Heart left ventricle (tissue), 16 donors: Measurements from ENCODE around the gene HSPA9. TPM values are rescaled to one million over a fixed set of nuclear protein-coding genes. Genes with fewer than 3 reads are reported as not detected.
A peak's percentile ranks its signal among the peaks of the same experiment; 100 is the strongest.

ENCODE experiments used
- ATAC-seq, 4 donors: fragments of 200-7000 bp; cut with Tn5 transposase; one replicate each; pipeline ENCODE4 v1.9.1; 2020 to 2022; ENCODE audit warnings: moderate library complexity in 4 of 4, mild to moderate bottlenecking in 3 of 4, moderate number of reproducible peaks in 1 of 4
- DNase-seq, 5 donors: peaks; one replicate each; pipeline ENCODE4 v3.0.0-alpha.2; 2020
- H3K27ac ChIP-seq, 12 donors: fragments of 200-600 bp; sonication (generic) in 4 of 12; one replicate each; pipeline versions ENCODE4 v1.5.0 to v1.8.0; 2016 to 2022; ENCODE audit warnings: mild to moderate bottlenecking in 2 of 12
- H3K27me3 ChIP-seq, 9 donors: fragments of 200-600 bp; sonication (generic) in 2 of 9; one replicate each; pipeline versions ENCODE4 v1.5.1 to v1.8.0; 2016 to 2022; ENCODE audit warnings: mild to moderate bottlenecking in 3 of 9
- H3K36me3 ChIP-seq, 9 donors: fragments of 200-600 bp; sonication (generic) in 2 of 9; one replicate each; pipeline versions ENCODE4 v1.5.0 to v1.8.0; 2018 to 2022; ENCODE audit warnings: mild to moderate bottlenecking in 2 of 9
- H3K4me1 ChIP-seq, 12 donors: fragments of 200-600 bp; sonication (generic) in 4 of 12; one replicate each; pipeline versions ENCODE4 v1.5.0 to v1.8.0; 2016 to 2022; ENCODE audit warnings: mild to moderate bottlenecking in 3 of 12
- H3K4me3 ChIP-seq, 12 donors: fragments of 200-600 bp; sonication (generic) in 4 of 12; one replicate each; pipeline versions ENCODE4 v1.5.0 to v1.8.0; 2017 to 2022; ENCODE audit warnings: mild to moderate bottlenecking in 9 of 12, moderate library complexity in 4 of 12
- H3K9me3 ChIP-seq, 12 donors: fragments of 200-600 bp; sonication (generic) in 4 of 12; one replicate each; pipeline versions ENCODE4 v1.5.0 to v1.8.0; 2016 to 2022; ENCODE audit warnings: mild to moderate bottlenecking in 1 of 12
- POLR2A ChIP-seq, 2 donors: fragments of 450-650 bp; IDR thresholded peaks; one replicate each; pipeline ENCODE4 v1.6.1; 2017; ENCODE audit warnings: antibody characterized with exemption in 2 of 2, mild to moderate bottlenecking in 2 of 2, moderate library complexity in 2 of 2
- WGBS, 4 donors: extraction: QIAGEN DNeasy Blood & Tissue Kit in 2 of 4; methylation state at CpG; one replicate each; pipeline versions ENCODE4 v1.1.5 to v1.1.7; 2013 to 2018; 5-methylcytosine and 5-hydroxymethylcytosine counted together
- intact Hi-C, 10 donors: fragments of 100-400 bp; cut with DNase I; formaldehyde crosslinking; loops; one replicate each; pipeline versions ENCODE4 v1.11.1 to v1.14.2; 2022
- polyA plus RNA-seq, 2 donors: library from polyadenylated mRNA; stranded (reverse); fragments of 200-250 nt; gene quantifications; one replicate each; pipeline ENCODE4 v1.2.3, GENCODE V29; 2013
- total RNA-seq, 9 donors: library from RNA; depleted of rRNA in 2 of 9; stranded (reverse); fragments of >200 nt in 2 of 9; fragmentation: NEBNext Ultra II Directional in 3 of 9; extraction: Animal tissue kit (Norgen Biotek cat#: 25700) in 3 of 9; gene quantifications; one replicate each; pipeline versions ENCODE4 v1.1.0 to v1.2.4, GENCODE V29; 2016 to 2023
- TF ChIP-seq, protein P1 (sequence below), 12 donors: fragments of 200-600 bp; sonication (generic) in 4 of 12; IDR thresholded peaks; one replicate each; pipeline versions ENCODE4 v1.5.0 to v1.8.0; 2018 to 2022; ENCODE audit warnings: antibody characterized with exemption in 12 of 12, mild to moderate bottlenecking in 5 of 12
- donor health status: ischemic (EF 13 %, LVEDD 7.1; RV severe dilation, severe dysfunction).
- donor health status: healthy with polysubstance abuse.
- donor health status: DM: no; HTN: yes; CAD: no.
- donor health status: DM: no; HTN: no; CAD: no.
- donor health status: ischemic (EF 25% LVEDD 6.9; RV normal size, moderate dysfunction).
- donor health status: ischemic (EF 25% LVEDD 5.7; RV mildly dilated, moderate dysfunction).
- donor health status: healthy.
- donor health status: DM: yes; HTN: yes; CAD: no.
- donor health status: ischemic (EF 35%, LVEDD 5.7; RV mildly dilated, moderate dysfunction).
- donor health status: nonischemic (EF 11% LVEDD 7.7; RV severe dilation, severe dysfunction).
- donor health status: DM: yes; HTN: yes; CAD: no.
- donor health status: PGD.
- donor health status: ischemic (EF 29% LVEDD 5.4; RV normal size, mild dysfunction).
- donor health status: nonischemic (EF 23%, LVEDD 6.1; RV moderate dilation, normal function).

Gene HSPA9
- total and polyA plus RNA-seq, 11 donors: 115 to 481 (median 313) TPM

DNA sequence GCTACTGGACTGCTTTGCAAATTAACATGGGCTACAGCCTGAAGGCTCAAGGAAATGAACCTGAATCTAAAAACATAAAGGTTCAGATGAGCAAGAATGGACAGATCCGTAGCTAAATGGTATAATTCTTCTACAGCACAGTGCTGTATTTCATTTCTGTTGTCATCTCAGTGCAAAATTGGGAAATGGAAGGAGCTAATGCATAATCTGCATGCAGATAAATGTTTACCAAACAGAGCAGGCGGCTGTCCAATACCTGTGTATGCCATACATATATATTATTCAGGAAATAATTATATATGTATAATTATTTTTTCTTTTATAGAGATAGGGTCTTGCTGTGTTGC lies 4.3 kb upstream of the HSPA9 start:
- intact Hi-C loops: loop anchor here in 6 of 10 donors (2.0 to 10.0 kb wide), 4 partner anchors 173 to 685 kb away; partner anchors contain the start of gene CTNNA1 (in 2 of the 6)
- ATAC-seq (no peak), DNase-seq (no peak)
- Histone ChIP-seq H3K36me3 (no peaks in the 10 kb centered on the region), H3K27ac (peak overlapping the region in 2 of 12 donors; percentile 27 to 59), H3K4me1 (peaks cover 0 to 13% (median 2%) of the 10 kb centered on the region in 12 donors), H3K4me3 (no peak overlapping the region), H3K27me3 (no peaks in the 10 kb centered on the region), H3K9me3 (no peaks in the 10 kb centered on the region)
- WGBS, 4 donors: 49 to 58% (median 53%) methylated on average over 2 of the region's 2 CpGs
- no peak for TF ChIP-seq POLR2A (IDR thresholded peaks at IDR 0.05)
- TF ChIP-seq, protein P1, sequence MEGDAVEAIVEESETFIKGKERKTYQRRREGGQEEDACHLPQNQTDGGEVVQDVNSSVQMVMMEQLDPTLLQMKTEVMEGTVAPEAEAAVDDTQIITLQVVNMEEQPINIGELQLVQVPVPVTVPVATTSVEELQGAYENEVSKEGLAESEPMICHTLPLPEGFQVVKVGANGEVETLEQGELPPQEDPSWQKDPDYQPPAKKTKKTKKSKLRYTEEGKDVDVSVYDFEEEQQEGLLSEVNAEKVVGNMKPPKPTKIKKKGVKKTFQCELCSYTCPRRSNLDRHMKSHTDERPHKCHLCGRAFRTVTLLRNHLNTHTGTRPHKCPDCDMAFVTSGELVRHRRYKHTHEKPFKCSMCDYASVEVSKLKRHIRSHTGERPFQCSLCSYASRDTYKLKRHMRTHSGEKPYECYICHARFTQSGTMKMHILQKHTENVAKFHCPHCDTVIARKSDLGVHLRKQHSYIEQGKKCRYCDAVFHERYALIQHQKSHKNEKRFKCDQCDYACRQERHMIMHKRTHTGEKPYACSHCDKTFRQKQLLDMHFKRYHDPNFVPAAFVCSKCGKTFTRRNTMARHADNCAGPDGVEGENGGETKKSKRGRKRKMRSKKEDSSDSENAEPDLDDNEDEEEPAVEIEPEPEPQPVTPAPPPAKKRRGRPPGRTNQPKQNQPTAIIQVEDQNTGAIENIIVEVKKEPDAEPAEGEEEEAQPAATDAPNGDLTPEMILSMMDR (IDR thresholded peaks at IDR 0.05): no peak

DNA sequence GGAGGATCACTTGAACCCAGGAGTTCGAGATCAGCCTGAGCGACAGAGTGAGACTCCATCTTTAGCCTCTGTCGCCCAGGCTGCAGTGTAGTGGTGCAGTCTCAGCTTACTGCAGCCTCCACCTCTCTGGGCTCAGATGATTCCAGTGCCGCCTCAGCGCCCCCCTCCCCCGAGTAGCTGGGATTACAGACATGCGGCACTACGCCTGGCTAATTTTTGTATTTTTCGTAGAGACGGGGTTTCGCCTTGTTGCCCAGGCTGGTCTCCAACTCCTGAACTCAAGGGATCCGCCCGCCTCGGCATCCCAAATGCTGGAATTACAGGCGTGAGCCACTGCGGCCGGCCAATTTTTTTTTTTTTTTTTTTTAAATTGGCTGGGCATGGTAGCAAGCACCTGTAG lies 2.3 kb upstream of the HSPA9 start:
- H3K36me3 ChIP-seq: peaks cover 0 to 16% (median 13%) of the 10 kb centered on the region in 9 donors
- no peaks in the 10 kb centered on the region for H3K9me3 ChIP-seq
- no peak for TF ChIP-seq POLR2A (IDR thresholded peaks at IDR 0.05)
- TF ChIP-seq, protein P1 (IDR thresholded peaks at IDR 0.05): no peak
- intact Hi-C loops: loop anchor here in 6 of 10 donors (5.0 to 10.0 kb wide), 3 partner anchors 175 to 687 kb away; partner anchors contain the start of gene CTNNA1 (in 2 of the 6)
- 95 to 97% (median 96%) methylated on average over 15 to 17 of the region's 17 CpGs for WGBS, 4 donors
- H3K4me1 ChIP-seq: peaks cover 0 to 31% (median 11%) of the 10 kb centered on the region in 12 donors
- no peak overlapping the region for H3K27ac ChIP-seq
- no peak for DNase-seq
- H3K4me3 ChIP-seq: no peak overlapping the region
- no peak for ATAC-seq
- H3K27me3 ChIP-seq: no peaks in the 10 kb centered on the region

DNA sequence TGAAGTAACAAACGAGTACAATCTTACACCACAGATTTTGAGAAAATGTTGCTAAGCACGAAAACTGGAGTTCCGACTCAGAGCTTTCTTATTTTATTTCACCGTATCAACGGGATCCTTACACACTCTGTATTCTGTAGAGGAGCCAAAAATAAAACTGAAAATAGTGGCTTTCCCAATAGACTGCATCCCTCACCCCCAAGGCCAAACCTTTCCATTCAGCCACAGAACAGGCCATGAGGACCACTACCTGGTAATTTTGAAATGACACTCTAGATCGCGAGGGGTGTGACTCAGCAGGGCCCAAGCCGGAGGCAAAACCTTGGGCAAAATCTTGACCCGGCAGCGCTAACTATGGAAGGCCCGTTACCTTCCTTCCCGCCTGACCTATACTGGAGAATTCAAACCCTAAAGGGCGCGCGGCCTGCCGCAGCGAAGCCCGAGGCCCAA lies 432 bp downstream of the HSPA9 start:
- Histone ChIP-seq H3K36me3 (peaks cover 0 to 43% (median 40%) of the 10 kb centered on the region in 9 donors), H3K27ac (peak overlapping the region; percentile 98 to 100 (median 99)), H3K27me3 (no peaks in the 10 kb centered on the region), H3K9me3 (no peaks in the 10 kb centered on the region), H3K4me3 (peak overlapping the region; percentile 68 to 98 (median 89)), H3K4me1 (peaks cover 0 to 39% (median 11%) of the 10 kb centered on the region in 12 donors)
- TF ChIP-seq POLR2A (IDR thresholded peaks at IDR 0.05): no peak
- TF ChIP-seq, protein P1 (IDR thresholded peaks at IDR 0.05): no peak
- 0% methylated on average over 16 to 18 of the region's 18 CpGs for WGBS, 4 donors
- intact Hi-C loops: loop anchor here in 6 of 10 donors (1.0 to 10.0 kb wide), 4 partner anchors 31 to 690 kb away; partner anchors contain the start of genes CTNNA1 (in 2 of the 6) and ETF1 (in 2 of the 6)
- DNase-seq: peak in 1 of 5 donors; percentile 29
- no peak for ATAC-seq

DNA sequence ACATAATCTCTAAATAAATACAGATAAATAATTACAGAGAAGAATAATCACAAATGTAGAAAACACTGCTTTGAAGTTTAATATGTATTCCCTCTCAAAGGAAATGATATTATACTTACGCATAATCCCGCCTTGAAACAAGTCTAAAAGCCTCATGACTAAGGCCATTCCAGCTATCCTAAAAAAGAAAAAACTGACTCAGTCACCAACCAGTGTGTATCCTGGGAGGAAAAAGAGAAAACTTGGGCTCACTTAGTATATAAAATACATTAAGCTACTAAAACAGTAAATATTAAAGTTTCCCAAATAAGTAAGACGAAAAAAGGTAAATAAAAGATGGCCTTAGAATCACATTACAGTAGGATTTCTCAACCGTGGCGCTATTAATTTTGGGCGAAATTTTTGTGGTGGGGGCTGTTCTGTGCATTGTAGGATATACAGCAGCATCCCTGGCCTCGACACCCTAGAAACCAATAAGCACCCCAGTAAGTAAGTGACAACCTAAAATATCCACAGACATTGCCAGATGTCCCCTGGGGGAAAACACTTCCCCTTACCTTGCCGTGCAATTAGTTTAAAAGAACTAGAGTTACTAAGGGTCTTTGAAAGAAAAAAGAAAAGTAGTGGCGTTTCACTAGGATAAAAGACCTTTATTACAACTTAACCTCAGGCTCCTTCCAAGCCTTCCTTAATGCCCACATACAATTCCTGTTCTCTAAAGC lies 1.1 kb downstream of the HSPA9 start:
- no peak for TF ChIP-seq POLR2A (IDR thresholded peaks at IDR 0.05)
- TF ChIP-seq, protein P1 (IDR thresholded peaks at IDR 0.05): no peak
- Histone ChIP-seq H3K27ac (peak overlapping the region; percentile 98 to 100 (median 99)), H3K9me3 (no peaks in the 10 kb centered on the region), H3K4me1 (peaks cover 0 to 40% (median 14%) of the 10 kb centered on the region in 12 donors), H3K4me3 (peak overlapping the region; percentile 68 to 98 (median 89)), H3K36me3 (peaks cover 0 to 50% (median 46%) of the 10 kb centered on the region in 9 donors), H3K27me3 (no peaks in the 10 kb centered on the region)
- ATAC-seq (no peak), DNase-seq (no peak)
- intact Hi-C loops: loop anchor here in 1 of 10 donors (10.0 kb wide), 1 partner anchor 691 kb away; no protein-coding TSS in a partner anchor
- 42 to 45% (median 43%) methylated on average over 9 of the region's 9 CpGs for WGBS, 4 donors
